ENCODE measurements around the gene DIPK1A. TPM values are rescaled to one million over a fixed set of nuclear protein-coding genes. Genes with fewer than 3 reads are reported as not detected.

Gene DIPK1A
- 21.7 and 29.8 TPM in 2 replicates for total RNA-seq

GRCh38 chr1:92961131-92961895, at the start of gene DIPK1A:
Gene DIPK1A (minus strand): TSS chr1:92961462. CDS start chr1:92961429, 33 bp downstream.

GRCh38 chr1:92831762-92832536, 129.3 kb downstream of the DIPK1A start, which contains the start of gene RPL5:
Gene RPL5 (plus strand): TSS chr1:92832040. CDS start chr1:92832115, 75 bp downstream.

Other genes starting within 250 kb of the DIPK1A start
- gene EVI5, start 176.4 kb downstream of the DIPK1A start, total RNA-seq: 30.3 and 31.4 TPM in 2 replicates
- 929 and 1,505 TPM in 2 replicates for gene RPL5, start 129.4 kb downstream of the DIPK1A start, total RNA-seq
- 9.9 and 15.7 TPM in 2 replicates for gene MTF2, start 117.8 kb upstream of the DIPK1A start, total RNA-seq
- gene TMED5, start 219.0 kb upstream of the DIPK1A start, total RNA-seq: 72.7 and 88.5 TPM in 2 replicates
- 9.1 and 32.3 TPM in 2 replicates for gene CCDC18, start 219.3 kb upstream of the DIPK1A start, total RNA-seq

Measured in smooth muscle cell of trachea (primary cell).